HepG2 (cell line): ENCODE data around the gene WDR35. TPM values are rescaled to one million over a fixed set of nuclear protein-coding genes. Genes with fewer than 3 reads are reported as not detected.

ENCODE experiments used
- ATAC-seq: fragments of 200-7000 bp; cut with Tn5 transposase; 3 replicates; pipeline ENCODE4 v1.9.1; 2020; ENCODE audit warnings: mild to moderate bottlenecking, moderate library complexity
- BruUV-seq: library from RNA; stranded (reverse); fragments of 400-500 nt; replicated peaks from 2 replicates; lab custom pipeline; 2021; lab: Mats Ljungman, UMichigan
- CTCF ChIA-PET: fragments of 300-600 bp; formaldehyde crosslinking; extraction: SDS; loops from one replicate; lab custom pipeline; 2021; ENCODE audit warnings: low total read pairs, inconsistent platforms, low intra/inter-chr PET ratio; lab: Yijun Ruan, JAX
- POLR2A ChIA-PET: fragments of 350-600 bp; sonication (Branson Sonifier 250); formaldehyde crosslinking; loops from one replicate; lab custom pipeline; 2020; ENCODE audit warnings: antibody characterized with exemption, inconsistent platforms; lab: Yijun Ruan, JAX
- DNase-seq: peaks from one replicate; pipeline ENCODE4 v3.0.0-alpha.2; 2015; ENCODE audit warnings: low spot score
- FAIRE-seq: peaks from 3 replicates; lab custom pipeline; 2011; peaks lifted over from hg19 to GRCh38; lab: Jason Lieb, UNC
- H2AFZ ChIP-seq: one replicate; pipeline ENCODE4 v1.6.1; 2011; ENCODE audit warnings: low read length, inconsistent platforms
- H3K27ac ChIP-seq: fragments of 300-600 bp; 3 replicates; pipeline ENCODE4 v1.8.0; 2011; ENCODE audit warnings: mixed run types, mild to moderate bottlenecking, mixed read lengths, low read length, inconsistent platforms; ENCODE audit not compliant: insufficient read depth; ENCODE audit errors: extremely low read length
- H3K27me3 ChIP-seq, 2 experiments: fragments of 200-600 bp in 1 of 2; 2 replicates in 1 of 2; 3 replicates in 1 of 2; pipeline versions ENCODE4 v1.6.0 to v1.8.0; 2011; ENCODE audit warnings: low read length in 2 of 2, mild to moderate bottlenecking in 2 of 2, moderate library complexity in 2 of 2, inconsistent platforms in 1 of 2; ENCODE audit not compliant: insufficient read depth in 2 of 2, control insufficient read depth in 1 of 2
- H3K36me3 ChIP-seq, 2 experiments: fragments of 200-600 bp in 1 of 2; replicated peaks in 1 of 2; 2 replicates in 1 of 2; 3 replicates in 1 of 2; pipeline versions ENCODE4 v1.5.1 to v1.8.0; 2011; ENCODE audit warnings: low read length in 2 of 2, inconsistent platforms in 1 of 2; ENCODE audit not compliant: insufficient read depth in 2 of 2, control insufficient read depth in 1 of 2
- H3K4me1 ChIP-seq: 2 replicates; pipeline ENCODE4 v1.5.1; 2012; ENCODE audit warnings: low read length, inconsistent platforms; ENCODE audit not compliant: insufficient read depth
- H3K4me2 ChIP-seq: 2 replicates; pipeline ENCODE4 v1.6.0; 2011; ENCODE audit warnings: low read depth, low read length, inconsistent platforms
- H3K4me3 ChIP-seq, 3 experiments: fragments of 200-600 bp in 1 of 3; sonication (generic), shearing (Covaris generic) in 1 of 3; replicated peaks in 1 of 3; 2 replicates each; pipeline ENCODE4 v1.5.1; 2011 to 2016; ENCODE audit warnings: low read length in 3 of 3, inconsistent platforms in 2 of 3, low read depth in 2 of 3, mild to moderate bottlenecking in 2 of 3, control low read depth in 1 of 3, mixed read lengths in 1 of 3; ENCODE audit not compliant: insufficient read depth in 1 of 3
- H3K79me2 ChIP-seq: one replicate; pipeline ENCODE4 v1.6.1; 2011; ENCODE audit warnings: low read length, inconsistent platforms; ENCODE audit not compliant: insufficient read depth
- H3K9ac ChIP-seq: 2 replicates; pipeline ENCODE4 v1.6.0; 2011; ENCODE audit warnings: mild to moderate bottlenecking, low read depth, low read length, inconsistent platforms; ENCODE audit not compliant: insufficient read depth
- H3K9me3 ChIP-seq: 2 replicates; pipeline ENCODE4 v1.5.1; 2012; ENCODE audit warnings: mild to moderate bottlenecking, low read length
- H4K20me1 ChIP-seq: 2 replicates; pipeline ENCODE4 v1.6.0; 2011; ENCODE audit warnings: inconsistent platforms, mild to moderate bottlenecking, low read length, moderate library complexity; ENCODE audit not compliant: insufficient read depth
- AGO1 ChIP-seq: fragments of 200-400 bp; formaldehyde crosslinking; IDR thresholded peaks from 2 replicates; pipeline ENCODE4 v1.6.1; 2017; ENCODE audit warnings: mild to moderate bottlenecking, low read depth, low read length, moderate library complexity; ENCODE audit not compliant: poor library complexity, severe bottlenecking
- ATF7 ChIP-seq, 2 experiments: fragments of 450-650 bp in 1 of 2; sonication (generic) in 1 of 2; formaldehyde crosslinking in 1 of 2; IDR thresholded peaks; 2 replicates each; pipeline versions ENCODE4 v1.4.0 to v1.6.1; 2016 to 2020; ENCODE audit warnings: antibody characterized with exemption in 1 of 2, mild to moderate bottlenecking in 1 of 2, missing genetic modification reagents in 1 of 2
- CC2D1A ChIP-seq: sonication (generic); formaldehyde crosslinking; IDR thresholded peaks from 2 replicates; pipeline ENCODE4 v1.8.1; 2023; ENCODE audit warnings: mild to moderate bottlenecking, missing genetic modification reagents
- EP300 ChIP-seq, 3 experiments: sonication (generic) in 1 of 3; formaldehyde crosslinking in 1 of 3; IDR thresholded peaks; 2 replicates each; pipeline versions ENCODE4 v1.5.1 to v1.6.1; 2011 to 2020; ENCODE audit warnings: low read depth in 2 of 3, low read length in 2 of 3, borderline replicate concordance in 1 of 3, improper control_type of control experiment in 1 of 3, mild to moderate bottlenecking in 1 of 3, missing genetic modification reagents in 1 of 3, moderate library complexity in 1 of 3
- KDM5A ChIP-seq: fragments of 200-600 bp; sonication (generic); IDR thresholded peaks from 2 replicates; pipeline ENCODE4 v1.7.0; 2018; ENCODE audit warnings: antibody characterized with exemption, mild to moderate bottlenecking, low read length, borderline replicate concordance
- MXD4 ChIP-seq: IDR thresholded peaks from 2 replicates; pipeline ENCODE4 v1.6.1; 2016; ENCODE audit warnings: mild to moderate bottlenecking, missing biosample characterization, missing genetic modification reagents
- MYC ChIP-seq: sonication (generic); formaldehyde crosslinking; IDR thresholded peaks from 2 replicates; pipeline ENCODE4 v1.9.0; 2021; ENCODE audit warnings: missing genetic modification reagents, borderline replicate concordance
- PHB2 ChIP-seq: fragments of 450-650 bp; IDR thresholded peaks from 2 replicates; pipeline ENCODE4 v1.6.1; 2018; ENCODE audit not compliant: partially characterized antibody
- YEATS4 ChIP-seq: sonication (generic); formaldehyde crosslinking; IDR thresholded peaks from 2 replicates; pipeline ENCODE4 v1.4.0; 2020; ENCODE audit warnings: missing genetic modification reagents, borderline replicate concordance
- ZC3H13 ChIP-seq: sonication (generic); formaldehyde crosslinking; IDR thresholded peaks from 2 replicates; pipeline ENCODE4 v1.8.1; 2023; ENCODE audit warnings: mild to moderate bottlenecking, missing genetic modification reagents, moderate library complexity
- ZMAT3 ChIP-seq: sonication (generic); formaldehyde crosslinking; conservative IDR thresholded peaks from 2 replicates; pipeline ENCODE4 v1.7.0; 2021; ENCODE audit warnings: missing genetic modification reagents
- ZNF143 ChIP-seq: sonication (generic); formaldehyde crosslinking; IDR thresholded peaks from 2 replicates; pipeline ENCODE4 v1.4.0; 2020; ENCODE audit warnings: missing genetic modification reagents
- ZNF362 ChIP-seq: sonication (generic); formaldehyde crosslinking; IDR thresholded peaks from 2 replicates; pipeline ENCODE4 v1.4.0; 2020; ENCODE audit warnings: missing genetic modification reagents, mild to moderate bottlenecking, borderline replicate concordance
- ZNF576 ChIP-seq: sonication (generic); formaldehyde crosslinking; IDR thresholded peaks from 2 replicates; pipeline ENCODE4 v1.4.0; 2020; ENCODE audit warnings: mild to moderate bottlenecking, missing genetic modification reagents
- WGBS: methylation state at CpG from one replicate; pipeline ENCODE4 v1.1.6; 2017; ENCODE audit warnings: low lambda C conversion rate; 5-methylcytosine and 5-hydroxymethylcytosine counted together
- in situ Hi-C: cut with HindIII; loops from 2 replicates; pipeline ENCODE4 v1.10.0; 2017; ENCODE audit warnings: low pct_unique_long_range_greater_than_20kb; ENCODE audit not compliant: extremely low pct_ligation_motif_present
- intact Hi-C: fragments of 100-400 bp; cut with micrococcal nuclease; formaldehyde crosslinking; loops from one replicate; pipeline ENCODE4 v1.10.0; 2022; ENCODE audit not compliant: unreplicated experiment
- polyA plus RNA-seq, 8 experiments: library from polyadenylated mRNA; depleted of rRNA in 3 of 8; stranded (reverse) in 7 of 8; unstranded in 1 of 8; fragments of >200 nt; fragmentation: Illumina TruSeq in 4 of 8; extraction: Trizol in 4 of 8; gene quantifications; 2 replicates each; pipeline versions ENCODE4 v1.2.1 to v1.2.3, GENCODE V29; 2011 to 2016; ENCODE audit warnings: low read depth in 4 of 8, missing spikeins in 1 of 8, mixed read lengths in 1 of 8; ENCODE audit not compliant: insufficient read depth in 1 of 8
- total RNA-seq, 5 experiments: library from RNA; depleted of rRNA; stranded (reverse); fragments of >200 nt; fragmentation: Illumina TruSeq; extraction: Trizol; gene quantifications; 2 replicates each; pipeline ENCODE4 v1.2.3, GENCODE V29; 2016; ENCODE audit warnings: low read depth in 1 of 5

WDR35 gene
- total and polyA plus RNA-seq, 2 of the 13 experiments (the other 11 are each of a cell fraction or from before 2014, with no cell fraction given) = 11.1 to 19.6 TPM

- H3K4me2 ChIP-seq = no peak overlapping the region
- ChIA-PET CTCF (no interaction called here), POLR2A (interaction anchor here (1.6 kb wide), 1 partner anchor 32 kb away, joined by 5 read pairs; the partner anchor contains the start of gene LAPTM4A)
- no TSS peak for BruUV-seq
- ATAC-seq (no peak), DNase-seq (no peak), FAIRE-seq (no peak)
- H3K27me3 ChIP-seq = no peaks in the 10 kb centered on the region
- no peaks in the 10 kb centered on the region for H3K79me2 ChIP-seq
- H3K9me3 ChIP-seq = peaks cover 25% of the 10 kb centered on the region
- H3K4me1 ChIP-seq = peaks cover 29% of the 10 kb centered on the region
- H3K27ac ChIP-seq = no peak overlapping the region
- H2AFZ ChIP-seq = no peak overlapping the region
- intact Hi-C loops = no loop called here
- in situ Hi-C loops = no loop called here
- WGBS = 88% methylated on average over 4 of the region's 4 CpGs
- no peaks in the 10 kb centered on the region for H4K20me1 ChIP-seq
- H3K4me3 ChIP-seq = no peak overlapping the region
- no peaks in the 10 kb centered on the region for H3K36me3 ChIP-seq
- TF ChIP-seq ZNF576 (CRISPR knock-in tag) (no peak), ATF7 (IDR thresholded peaks at IDR 0.05) (no peak), ATF7 (CRISPR knock-in tag; IDR thresholded peaks at IDR 0.05) (no peak), CC2D1A (no peak), MXD4 (CRISPR knock-in tag) (no peak), ZMAT3 (CRISPR knock-in tag) (no peak), EP300 (IDR thresholded peaks at IDR 0.05; ENCODE audit: low read depth in 2 of 2, low read length in 2 of 2) (no peak), EP300 (CRISPR knock-in tag; IDR thresholded peaks at IDR 0.05; ENCODE audit: borderline replicate concordance) (no peak), MYC (no peak), AGO1 (no peak), PHB2 (no peak), ZNF362 (CRISPR knock-in tag) (no peak), ZC3H13 (CRISPR knock-in tag) (no peak), YEATS4 (CRISPR knock-in tag) (no peak), ZNF143 (CRISPR knock-in tag) (no peak), KDM5A (no peak)
- H3K9ac ChIP-seq = no peak overlapping the region
Measured at GRCh38 chr2:20019747-20020146, 29.8 kb upstream of the WDR35 start.
